NCI-H2227 (cell line): ENCODE results near the gene PTTG1.

Experiments used
- DNase-seq: peaks from one replicate; lab custom pipeline; 2025; ENCODE audit not compliant: unreplicated experiment; lab: John Stamatoyannopoulos, UW

The PTTG1 gene

DNA sequence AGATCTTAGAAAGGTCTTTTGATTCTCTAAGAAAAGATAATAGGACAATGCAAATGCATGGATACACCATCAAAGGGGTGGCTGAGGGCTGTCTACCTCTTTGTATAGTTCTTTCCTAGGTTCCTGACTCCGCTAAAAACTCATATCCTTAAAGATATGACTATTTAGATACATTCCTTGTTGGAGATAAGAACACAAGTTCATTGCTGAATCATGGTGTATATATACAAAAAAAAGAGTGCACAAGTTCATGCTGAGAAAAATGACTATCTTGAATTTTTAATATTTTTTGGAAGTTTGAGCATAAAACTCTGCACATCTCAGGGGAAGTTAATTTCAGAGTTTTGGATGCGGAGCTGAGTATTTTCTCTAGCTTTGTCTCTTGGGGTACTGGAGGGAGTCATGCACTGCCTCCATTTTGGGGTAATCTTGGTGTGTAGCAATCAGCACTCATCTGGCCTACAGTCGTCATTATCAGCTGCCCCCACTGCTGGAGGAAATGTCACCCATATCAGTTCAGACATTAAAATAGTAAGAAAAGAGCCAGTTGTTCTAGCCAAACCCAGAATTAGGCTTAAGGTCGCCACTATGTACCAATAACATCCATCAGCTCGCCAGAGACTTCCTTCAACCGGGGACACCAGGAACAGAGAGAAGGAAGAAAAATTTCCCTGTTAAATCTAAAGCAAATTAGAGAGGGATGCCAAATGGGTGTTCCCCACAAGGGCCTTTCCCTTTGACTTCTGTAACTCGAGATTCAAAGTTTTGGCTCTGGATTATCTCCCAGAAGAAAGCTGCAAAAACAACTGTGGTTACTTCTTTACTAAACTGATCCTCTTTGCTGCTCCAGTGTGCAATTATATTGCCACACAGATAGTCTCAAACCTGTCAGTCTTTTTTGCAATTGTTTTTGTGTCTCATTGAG, 49.0 kb downstream of the PTTG1 start:
- no peak for DNase-seq

DNA sequence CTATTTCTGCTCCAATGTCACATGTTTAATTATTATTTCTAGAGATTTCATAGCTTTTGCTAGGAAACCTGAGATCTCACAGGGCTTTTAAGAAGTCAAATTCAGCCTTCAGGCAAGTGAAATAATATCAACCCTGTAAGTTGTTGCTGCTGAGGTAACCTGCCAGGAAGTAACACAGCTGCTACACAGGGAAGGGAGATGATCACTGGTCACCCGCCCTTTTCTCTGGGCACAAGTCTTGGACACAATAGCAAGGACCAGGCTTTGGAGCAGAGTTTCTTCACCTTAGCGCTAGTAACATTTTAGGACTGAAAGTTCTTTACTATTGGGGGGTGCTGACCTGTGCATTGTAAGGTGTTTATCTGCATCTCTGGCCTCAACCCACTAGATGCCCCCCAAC, 50.1 kb downstream of the PTTG1 start:
- no peak for DNase-seq

DNA sequence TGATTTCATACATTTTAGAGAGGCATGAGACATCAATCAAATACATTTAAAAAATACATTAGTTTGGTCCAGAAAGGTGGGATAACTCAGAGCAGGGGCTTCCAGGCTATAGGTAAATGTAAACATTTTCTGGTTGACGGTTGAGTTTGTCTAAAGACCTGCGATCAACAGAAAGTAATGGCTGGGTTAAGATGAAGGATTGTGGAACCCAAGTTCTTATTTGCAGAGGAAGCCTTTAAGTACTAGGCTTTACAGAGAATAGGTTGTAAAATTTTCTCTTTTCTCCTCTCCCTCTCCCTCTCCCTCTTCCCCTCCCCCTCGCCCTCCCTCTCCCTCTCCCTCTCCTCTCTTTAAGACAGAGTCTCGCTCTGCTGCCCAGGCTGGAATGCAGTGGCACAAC, 50.8 kb downstream of the PTTG1 start:
- no peak for DNase-seq

DNA sequence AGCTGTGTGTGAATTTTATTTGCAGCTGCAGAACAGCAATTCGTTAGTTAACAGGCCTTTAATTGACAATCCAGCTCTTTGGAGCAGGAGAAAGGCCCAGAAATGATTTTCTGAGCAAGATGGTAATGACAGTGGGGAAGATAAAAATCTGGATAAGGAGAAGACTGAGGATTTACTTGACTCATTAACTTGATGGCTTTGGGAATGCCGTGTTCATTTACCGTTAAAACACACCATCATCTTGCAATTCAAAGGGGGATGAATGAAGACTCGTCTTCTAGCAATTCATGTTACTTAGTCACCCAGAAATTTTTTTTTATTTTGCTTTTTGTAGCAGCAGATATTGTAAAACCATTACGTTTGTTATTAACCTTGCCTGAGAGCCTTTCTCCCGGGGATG, 52.0 kb downstream of the PTTG1 start:
- no peak for DNase-seq

DNA sequence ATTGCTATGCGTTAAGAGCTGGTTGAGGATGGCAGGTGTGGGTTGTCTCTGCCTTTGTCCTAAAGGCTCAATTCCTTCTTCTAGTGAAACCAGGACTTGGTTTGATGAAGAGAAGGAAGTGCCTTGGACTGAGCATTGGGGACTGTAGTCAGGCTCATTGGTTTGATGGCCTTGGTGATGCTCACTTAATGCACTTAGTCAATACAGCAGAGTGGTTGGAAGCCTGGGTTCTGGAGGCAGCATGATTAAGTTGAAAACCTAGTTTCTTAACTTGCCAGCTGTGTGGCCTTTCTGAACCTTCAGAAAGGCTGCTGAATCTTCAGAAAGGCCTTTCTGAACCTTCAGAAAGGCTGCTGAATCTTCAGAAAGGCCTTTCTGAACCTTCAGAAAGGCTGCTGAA, 52.4 kb downstream of the PTTG1 start:
- DNase-seq = no peak

DNA sequence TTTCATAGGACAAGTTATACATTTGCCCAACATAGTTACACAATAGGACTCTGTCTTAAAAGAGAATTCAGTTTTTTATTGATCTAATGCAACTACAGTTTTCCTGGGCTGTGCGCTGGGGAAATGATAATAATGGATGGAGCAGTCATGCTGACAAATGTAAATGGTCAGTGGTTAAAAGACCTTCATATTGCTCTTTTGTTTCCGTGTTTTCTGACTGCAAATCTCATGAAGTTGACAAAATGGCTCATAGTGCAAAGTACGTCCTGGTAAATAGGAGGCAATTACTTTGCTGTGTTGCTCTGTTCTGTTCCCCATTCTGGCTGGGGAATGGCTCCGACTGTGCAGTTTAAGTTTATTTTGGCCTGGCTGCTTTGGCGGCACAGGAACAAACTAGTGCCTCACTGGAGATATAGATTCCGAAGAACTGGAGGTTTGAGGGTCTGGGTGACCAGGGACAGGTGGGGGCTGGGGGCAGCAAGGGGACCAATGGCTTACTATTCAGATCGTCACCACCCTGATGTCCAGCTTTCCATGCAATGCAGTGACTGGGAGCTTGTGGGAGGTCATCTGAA, 54.3 kb downstream of the PTTG1 start:
- no peak for DNase-seq

DNA sequence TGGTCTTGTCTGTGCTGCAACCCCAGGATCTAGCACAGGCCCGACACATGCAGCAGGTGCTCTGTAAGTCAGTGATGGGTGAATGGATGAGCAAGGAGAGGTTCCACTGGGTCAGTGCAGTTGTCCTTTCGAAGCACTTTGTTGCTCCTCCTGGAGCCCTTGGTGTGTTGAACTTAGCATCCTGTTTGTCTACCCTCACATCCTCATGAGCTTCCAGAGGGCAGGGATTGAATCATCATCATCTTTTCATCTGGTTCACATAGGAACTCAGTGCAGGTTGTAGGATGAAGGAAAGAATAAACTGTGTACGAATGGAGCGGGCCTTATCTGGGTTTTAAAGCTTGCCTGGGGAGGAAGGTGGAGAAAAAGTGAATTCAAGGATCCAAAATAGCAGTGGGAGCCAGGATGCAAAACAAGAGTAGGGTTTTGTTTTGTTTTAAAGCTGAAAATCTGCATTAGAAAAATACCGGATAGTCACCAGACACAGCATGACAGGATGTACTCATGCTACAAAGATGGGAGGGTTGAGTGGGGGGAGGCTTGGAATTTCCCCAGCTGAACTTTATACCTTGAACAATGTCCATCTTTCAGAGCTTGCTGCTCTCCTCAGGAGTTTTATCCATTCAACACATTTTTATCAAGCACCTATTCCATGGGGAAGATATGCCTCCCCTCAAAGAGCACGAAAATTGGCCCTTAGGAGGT, 55.8 kb downstream of the PTTG1 start:
- no peak for DNase-seq

DNA sequence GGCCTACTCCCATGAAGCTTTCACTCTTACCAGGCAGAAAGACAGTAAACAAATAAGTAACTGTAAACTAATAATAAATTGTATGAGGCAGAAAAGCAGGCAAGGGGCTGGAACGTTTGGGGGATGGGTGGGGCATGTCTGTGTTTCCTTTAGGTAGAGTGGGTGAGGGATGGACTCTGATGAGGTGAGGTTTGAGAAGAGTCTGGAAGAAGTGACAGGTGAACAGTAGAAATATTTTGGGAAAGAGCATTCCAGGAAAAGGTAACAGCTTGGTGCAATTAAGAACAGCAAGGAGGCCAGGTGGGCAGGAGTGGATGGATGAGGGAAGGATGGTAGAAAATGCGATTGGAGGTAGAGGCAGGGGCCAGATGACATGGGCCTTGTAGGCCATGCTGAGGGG, 56.5 kb downstream of the PTTG1 start:
- no peak for DNase-seq
